ENCODE results near the gene GOLGA7B.

Gene GOLGA7B

DNA sequence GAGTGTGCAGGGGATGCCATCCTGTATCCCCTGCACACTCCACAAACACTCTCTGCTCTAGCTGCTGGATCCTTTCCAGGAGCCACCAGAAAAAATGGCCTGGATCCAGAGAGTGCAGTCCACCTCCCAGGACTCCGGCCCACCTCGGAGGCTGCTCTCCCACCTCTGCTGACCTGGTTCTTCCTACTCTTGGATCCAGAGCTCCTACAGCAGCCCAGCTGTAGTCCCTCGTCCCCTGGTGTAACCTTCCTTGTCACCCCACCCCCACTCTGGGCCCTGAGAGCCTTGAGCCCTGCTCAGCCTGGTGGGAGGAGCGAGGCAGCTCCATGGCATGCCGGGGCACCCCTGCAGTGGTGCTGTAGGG, 54.4 kb downstream of the GOLGA7B start:
- no peak overlapping the region for H3K4me3 ChIP-seq (ENCODE audit: low read depth, low read length)
- H3K9ac ChIP-seq (ENCODE audit: low read depth, low read length): no peak overlapping the region
- no peaks in the 10 kb centered on the region for H3K36me3 ChIP-seq (ENCODE audit: control insufficient read depth, insufficient read depth, low read length)
- no peaks in the 10 kb centered on the region for H3K9me3 ChIP-seq (ENCODE audit: control insufficient read depth, insufficient read depth, low read length)
- H3K4me1 ChIP-seq (ENCODE audit: control insufficient read depth, insufficient read depth, low read length): no peaks in the 10 kb centered on the region
- H3K27me3 ChIP-seq (ENCODE audit: control insufficient read depth, insufficient read depth, low read length): no peaks in the 10 kb centered on the region

DNA sequence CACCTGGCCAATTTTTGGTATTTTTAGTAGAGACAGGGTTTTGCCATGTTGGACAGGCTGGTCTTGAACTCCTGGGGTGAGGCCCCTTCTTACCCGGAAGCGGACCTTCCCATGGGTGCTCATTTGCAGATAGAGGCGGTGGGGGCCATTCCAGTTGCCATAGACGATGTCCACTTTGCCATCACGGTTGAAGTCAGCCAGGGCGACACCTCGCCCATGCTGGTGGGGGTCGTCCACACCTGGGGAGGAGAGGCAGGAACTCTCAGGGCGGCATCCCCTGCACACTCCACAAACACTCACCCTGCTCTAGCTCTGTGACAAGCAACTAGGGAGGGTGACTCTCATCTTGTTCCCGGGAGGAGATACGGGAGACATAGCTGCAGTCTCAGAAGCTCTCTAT, 54.9 kb downstream of the GOLGA7B start:
- Histone ChIP-seq H3K4me1 (ENCODE audit: control insufficient read depth, insufficient read depth, low read length) (no peaks in the 10 kb centered on the region), H3K4me3 (ENCODE audit: low read depth, low read length) (no peak overlapping the region), H3K9me3 (ENCODE audit: control insufficient read depth, insufficient read depth, low read length) (no peaks in the 10 kb centered on the region), H3K27me3 (ENCODE audit: control insufficient read depth, insufficient read depth, low read length) (no peaks in the 10 kb centered on the region), H3K36me3 (ENCODE audit: control insufficient read depth, insufficient read depth, low read length) (no peaks in the 10 kb centered on the region), H3K9ac (ENCODE audit: low read depth, low read length) (no peak overlapping the region)

DNA sequence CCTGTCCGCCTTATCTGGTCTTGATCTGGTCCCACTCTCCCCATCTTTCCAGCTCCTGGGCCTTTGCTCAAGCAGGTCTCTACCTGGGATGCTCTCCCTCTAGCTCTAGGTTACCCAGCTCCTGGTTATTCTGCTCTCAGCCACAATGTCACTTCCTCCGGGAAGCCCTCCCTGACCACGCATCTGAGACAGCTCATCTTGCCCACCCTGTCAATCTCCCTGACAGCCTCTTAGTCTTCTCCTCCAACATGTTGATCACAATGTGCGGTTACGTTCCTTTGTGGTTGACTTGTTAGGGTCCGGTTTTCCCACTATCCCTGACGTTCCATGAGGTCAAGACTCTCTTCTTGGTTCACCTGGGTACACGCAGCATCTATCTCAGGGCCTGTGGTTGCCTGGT, 55.6 kb downstream of the GOLGA7B start:
- H3K4me3 ChIP-seq (ENCODE audit: low read depth, low read length): no peak overlapping the region

DNA sequence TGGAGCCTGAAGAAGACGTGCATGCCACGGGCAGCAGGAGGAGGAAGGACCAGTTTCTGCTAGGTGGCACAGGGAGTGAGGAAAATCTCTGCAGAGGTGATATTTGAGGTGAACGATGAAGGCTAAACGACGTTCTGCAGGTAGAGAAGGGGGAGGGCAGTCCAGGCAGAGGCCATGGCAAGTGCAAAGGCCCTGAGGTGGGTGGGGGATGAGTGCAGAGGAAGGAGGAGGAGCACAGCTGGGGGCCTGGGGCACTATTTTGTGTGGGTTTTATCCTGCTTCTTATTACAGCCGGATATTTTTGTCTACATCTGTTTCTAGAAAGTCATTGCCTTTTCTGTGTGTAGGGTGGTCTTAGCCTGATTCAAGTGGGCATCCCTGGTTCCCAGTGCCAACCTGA, 57.6 kb downstream of the GOLGA7B start:
- H3K4me1 ChIP-seq (ENCODE audit: control insufficient read depth, insufficient read depth, low read length): no peaks in the 10 kb centered on the region
- H3K36me3 ChIP-seq (ENCODE audit: control insufficient read depth, insufficient read depth, low read length): no peaks in the 10 kb centered on the region
- no peak overlapping the region for H3K4me3 ChIP-seq (ENCODE audit: low read depth, low read length)
- no peaks in the 10 kb centered on the region for H3K9me3 ChIP-seq (ENCODE audit: control insufficient read depth, insufficient read depth, low read length)
- no peaks in the 10 kb centered on the region for H3K27me3 ChIP-seq (ENCODE audit: control insufficient read depth, insufficient read depth, low read length)
- H3K9ac ChIP-seq (ENCODE audit: low read depth, low read length): no peak overlapping the region

More for the DNA sequence above, 55.6 kb downstream of the GOLGA7B start:
- H3K9ac ChIP-seq (ENCODE audit: low read depth, low read length): no peak overlapping the region
- H3K27me3 ChIP-seq (ENCODE audit: control insufficient read depth, insufficient read depth, low read length): no peaks in the 10 kb centered on the region
- no peaks in the 10 kb centered on the region for H3K9me3 ChIP-seq (ENCODE audit: control insufficient read depth, insufficient read depth, low read length)
- H3K4me1 ChIP-seq (ENCODE audit: control insufficient read depth, insufficient read depth, low read length): no peaks in the 10 kb centered on the region
- H3K36me3 ChIP-seq (ENCODE audit: control insufficient read depth, insufficient read depth, low read length): no peaks in the 10 kb centered on the region

DNA sequence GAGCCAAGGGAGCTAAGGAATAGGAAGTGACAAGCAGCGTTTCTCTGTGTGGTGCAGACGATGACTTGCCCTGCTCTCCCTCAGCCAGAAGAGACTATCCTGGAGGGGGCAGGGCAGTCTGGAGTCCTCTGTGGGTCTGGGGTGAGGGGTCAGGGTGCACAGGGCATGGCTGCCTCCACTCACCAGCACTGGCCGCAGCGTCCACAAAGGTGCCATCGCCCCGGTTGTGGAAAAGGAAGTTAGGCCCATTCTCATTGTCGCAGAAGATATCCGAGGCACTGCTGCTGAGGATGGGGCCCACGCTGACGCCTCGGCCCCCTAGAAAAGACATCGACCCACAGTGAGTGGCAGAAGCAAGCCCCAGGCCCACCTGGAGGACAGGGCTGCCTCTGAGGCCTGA, 58.2 kb downstream of the GOLGA7B start:
- H3K4me1 ChIP-seq (ENCODE audit: control insufficient read depth, insufficient read depth, low read length): no peaks in the 10 kb centered on the region
- no peaks in the 10 kb centered on the region for H3K9me3 ChIP-seq (ENCODE audit: control insufficient read depth, insufficient read depth, low read length)
- no peaks in the 10 kb centered on the region for H3K36me3 ChIP-seq (ENCODE audit: control insufficient read depth, insufficient read depth, low read length)
- no peaks in the 10 kb centered on the region for H3K27me3 ChIP-seq (ENCODE audit: control insufficient read depth, insufficient read depth, low read length)
- no peak overlapping the region for H3K9ac ChIP-seq (ENCODE audit: low read depth, low read length)
- H3K4me3 ChIP-seq (ENCODE audit: low read depth, low read length): no peak overlapping the region

DNA sequence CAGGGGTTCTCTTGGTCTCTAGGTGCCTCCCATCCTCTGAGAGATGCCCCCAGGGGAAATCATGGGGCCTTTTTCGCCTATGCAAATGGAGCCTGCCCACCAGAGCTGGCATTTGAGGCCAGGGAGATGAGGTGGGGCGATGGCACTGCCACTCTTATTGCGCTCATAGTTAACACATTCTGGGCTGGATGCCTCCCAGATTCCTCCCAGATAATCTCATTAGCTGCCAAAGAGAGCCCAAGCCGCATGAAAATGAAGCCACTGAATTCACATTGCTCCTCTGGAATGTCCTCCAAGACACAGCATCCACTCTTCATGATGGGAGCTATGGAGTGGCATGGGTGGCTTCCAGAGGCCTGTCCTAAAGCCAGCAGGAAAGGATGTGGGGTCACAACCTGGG, 61.0 kb downstream of the GOLGA7B start:
- Histone ChIP-seq H3K9ac (ENCODE audit: low read depth, low read length) (no peak overlapping the region), H3K4me1 (ENCODE audit: control insufficient read depth, insufficient read depth, low read length) (no peaks in the 10 kb centered on the region), H3K27me3 (ENCODE audit: control insufficient read depth, insufficient read depth, low read length) (peaks cover 9% of the 10 kb centered on the region), H3K4me3 (ENCODE audit: low read depth, low read length) (no peak overlapping the region), H3K9me3 (ENCODE audit: control insufficient read depth, insufficient read depth, low read length) (no peaks in the 10 kb centered on the region), H3K36me3 (ENCODE audit: control insufficient read depth, insufficient read depth, low read length) (no peaks in the 10 kb centered on the region)

DNA sequence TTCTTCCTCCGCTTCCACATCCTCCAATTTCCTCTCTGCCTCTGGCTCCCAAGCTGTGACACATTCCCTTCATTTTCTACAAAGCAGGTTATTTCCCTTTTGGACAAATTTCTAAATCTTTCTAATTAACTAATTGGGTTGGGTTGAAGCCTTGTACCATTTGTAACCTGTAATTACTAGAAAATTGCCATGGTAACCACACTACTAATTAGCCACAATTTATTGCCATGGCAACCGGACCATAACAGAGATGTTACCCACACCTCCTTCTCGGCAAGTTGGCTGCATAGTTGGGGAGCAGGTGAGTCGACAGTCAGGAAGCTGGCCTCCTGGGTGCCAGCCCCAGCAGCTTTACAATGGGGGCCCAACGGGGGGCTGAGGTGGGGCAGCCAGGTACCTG, 61.6 kb downstream of the GOLGA7B start:
- H3K27me3 ChIP-seq (ENCODE audit: control insufficient read depth, insufficient read depth, low read length): peaks cover 13% of the 10 kb centered on the region
- H3K4me1 ChIP-seq (ENCODE audit: control insufficient read depth, insufficient read depth, low read length): no peaks in the 10 kb centered on the region
- H3K36me3 ChIP-seq (ENCODE audit: control insufficient read depth, insufficient read depth, low read length): no peaks in the 10 kb centered on the region
- H3K9ac ChIP-seq (ENCODE audit: low read depth, low read length): no peak overlapping the region
- H3K4me3 ChIP-seq (ENCODE audit: low read depth, low read length): no peak overlapping the region
- no peaks in the 10 kb centered on the region for H3K9me3 ChIP-seq (ENCODE audit: control insufficient read depth, insufficient read depth, low read length)

DNA sequence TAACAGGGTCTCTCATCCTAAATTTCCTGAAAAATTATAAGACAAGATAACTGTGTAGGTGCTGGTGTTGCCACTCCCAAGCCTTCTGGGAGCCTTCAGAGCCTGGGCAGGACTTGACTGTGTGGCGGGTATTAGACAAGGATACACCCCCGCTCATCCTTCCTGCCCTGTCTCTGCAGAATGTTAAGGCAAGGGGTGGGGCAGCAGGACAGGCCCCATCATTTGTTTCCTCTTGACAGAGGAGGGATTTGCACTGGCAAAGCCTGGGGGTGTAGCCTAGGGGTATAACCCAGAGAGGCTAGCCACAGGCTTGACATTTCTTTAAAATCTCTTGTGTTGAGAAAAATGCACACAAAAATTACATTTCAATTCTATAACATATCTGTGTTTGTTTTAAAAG, 63.5 kb downstream of the GOLGA7B start:
- Histone ChIP-seq H3K4me1 (ENCODE audit: control insufficient read depth, insufficient read depth, low read length) (no peaks in the 10 kb centered on the region), H3K4me3 (ENCODE audit: low read depth, low read length) (no peak overlapping the region), H3K9me3 (ENCODE audit: control insufficient read depth, insufficient read depth, low read length) (no peaks in the 10 kb centered on the region), H3K36me3 (ENCODE audit: control insufficient read depth, insufficient read depth, low read length) (no peaks in the 10 kb centered on the region), H3K27me3 (ENCODE audit: control insufficient read depth, insufficient read depth, low read length) (peaks cover 23% of the 10 kb centered on the region), H3K9ac (ENCODE audit: low read depth, low read length) (no peak overlapping the region)

DNA sequence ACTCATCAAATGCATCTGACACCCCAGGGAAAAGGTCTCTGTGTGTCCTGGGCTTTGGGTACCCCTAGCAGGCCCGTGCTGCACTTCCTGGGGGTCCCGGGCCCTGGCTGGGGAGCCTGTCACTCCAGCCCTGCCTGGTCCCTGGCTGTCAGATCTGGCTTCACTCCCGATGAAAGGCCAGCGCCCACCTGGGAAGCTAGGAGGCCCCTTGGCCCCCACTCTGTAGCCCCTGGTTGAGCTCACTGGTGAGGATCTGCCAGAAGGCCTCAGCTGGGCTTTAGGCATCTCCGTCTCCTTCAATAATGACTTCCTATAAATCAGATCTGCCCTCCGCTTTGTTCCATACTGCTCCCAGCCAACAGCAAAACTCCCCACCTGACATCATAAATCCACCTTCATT, 64.0 kb downstream of the GOLGA7B start:
- Histone ChIP-seq H3K27me3 (ENCODE audit: control insufficient read depth, insufficient read depth, low read length) (peaks cover 23% of the 10 kb centered on the region), H3K36me3 (ENCODE audit: control insufficient read depth, insufficient read depth, low read length) (no peaks in the 10 kb centered on the region), H3K9ac (ENCODE audit: low read depth, low read length) (no peak overlapping the region), H3K4me1 (ENCODE audit: control insufficient read depth, insufficient read depth, low read length) (no peaks in the 10 kb centered on the region), H3K4me3 (ENCODE audit: low read depth, low read length) (no peak overlapping the region), H3K9me3 (ENCODE audit: control insufficient read depth, insufficient read depth, low read length) (no peaks in the 10 kb centered on the region)

DNA sequence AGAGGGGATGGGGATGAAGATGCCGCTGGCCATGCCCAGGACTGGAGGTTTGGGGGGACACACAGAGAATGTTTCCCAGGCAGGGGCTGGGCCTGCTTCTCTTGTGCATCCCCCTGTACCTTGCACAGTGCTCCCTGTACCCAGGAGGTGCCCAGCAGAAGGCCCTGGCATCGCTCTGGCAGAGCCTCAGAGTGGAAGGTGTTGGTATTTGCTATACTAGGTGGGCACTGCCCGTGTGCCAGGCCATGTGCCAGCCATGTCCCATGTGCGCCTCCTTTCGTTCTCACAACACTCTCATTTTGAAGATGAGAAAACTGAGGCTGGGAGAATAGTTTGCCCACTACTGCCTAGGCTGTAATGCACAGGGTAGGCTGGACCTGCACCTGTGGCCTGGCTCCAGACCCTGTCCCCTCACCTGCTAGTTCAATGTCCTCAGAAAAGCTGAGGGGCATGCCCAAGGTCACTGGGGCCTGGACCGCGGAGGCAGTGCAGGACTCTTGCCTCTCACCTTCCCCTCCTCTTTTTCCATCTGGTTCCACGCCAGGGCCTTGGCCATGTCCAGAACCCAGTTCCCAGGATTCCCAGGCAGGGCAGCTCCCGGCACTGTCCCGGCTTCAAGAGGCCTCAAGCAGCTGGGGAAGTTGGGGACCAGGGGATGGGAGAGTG, 64.7 kb downstream of the GOLGA7B start:
- Histone ChIP-seq H3K4me3 (ENCODE audit: low read depth, low read length) (no peak overlapping the region), H3K9ac (ENCODE audit: low read depth, low read length) (no peak overlapping the region), H3K9me3 (ENCODE audit: control insufficient read depth, insufficient read depth, low read length) (no peaks in the 10 kb centered on the region), H3K4me1 (ENCODE audit: control insufficient read depth, insufficient read depth, low read length) (no peaks in the 10 kb centered on the region), H3K27me3 (ENCODE audit: control insufficient read depth, insufficient read depth, low read length) (peaks cover 23% of the 10 kb centered on the region), H3K36me3 (ENCODE audit: control insufficient read depth, insufficient read depth, low read length) (no peaks in the 10 kb centered on the region)

DNA sequence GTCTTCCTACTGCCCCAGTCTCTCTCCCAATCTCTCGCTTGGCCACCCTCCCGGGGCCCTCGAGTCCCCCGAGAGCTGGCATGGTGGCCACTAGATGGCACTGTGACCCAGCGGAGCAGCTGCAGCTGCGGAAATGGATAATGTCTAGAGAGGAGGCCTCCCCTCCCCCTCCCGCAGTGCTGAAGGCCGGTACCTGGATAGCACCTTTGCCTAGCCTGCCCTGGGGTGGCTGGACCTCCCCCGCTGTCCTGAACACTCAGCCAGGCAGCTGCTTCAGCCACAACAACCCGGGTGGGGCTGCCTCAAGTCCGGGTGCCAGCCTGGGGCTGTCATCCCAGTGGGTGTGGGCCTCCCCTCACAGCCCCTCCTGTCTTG, 65.2 kb downstream of the GOLGA7B start:
- H3K4me3 ChIP-seq (ENCODE audit: low read depth, low read length): no peak overlapping the region
- no peaks in the 10 kb centered on the region for H3K4me1 ChIP-seq (ENCODE audit: control insufficient read depth, insufficient read depth, low read length)
- no peaks in the 10 kb centered on the region for H3K9me3 ChIP-seq (ENCODE audit: control insufficient read depth, insufficient read depth, low read length)
- peaks cover 23% of the 10 kb centered on the region for H3K27me3 ChIP-seq (ENCODE audit: control insufficient read depth, insufficient read depth, low read length)
- H3K9ac ChIP-seq (ENCODE audit: low read depth, low read length): no peak overlapping the region
- H3K36me3 ChIP-seq (ENCODE audit: control insufficient read depth, insufficient read depth, low read length): no peaks in the 10 kb centered on the region

DNA sequence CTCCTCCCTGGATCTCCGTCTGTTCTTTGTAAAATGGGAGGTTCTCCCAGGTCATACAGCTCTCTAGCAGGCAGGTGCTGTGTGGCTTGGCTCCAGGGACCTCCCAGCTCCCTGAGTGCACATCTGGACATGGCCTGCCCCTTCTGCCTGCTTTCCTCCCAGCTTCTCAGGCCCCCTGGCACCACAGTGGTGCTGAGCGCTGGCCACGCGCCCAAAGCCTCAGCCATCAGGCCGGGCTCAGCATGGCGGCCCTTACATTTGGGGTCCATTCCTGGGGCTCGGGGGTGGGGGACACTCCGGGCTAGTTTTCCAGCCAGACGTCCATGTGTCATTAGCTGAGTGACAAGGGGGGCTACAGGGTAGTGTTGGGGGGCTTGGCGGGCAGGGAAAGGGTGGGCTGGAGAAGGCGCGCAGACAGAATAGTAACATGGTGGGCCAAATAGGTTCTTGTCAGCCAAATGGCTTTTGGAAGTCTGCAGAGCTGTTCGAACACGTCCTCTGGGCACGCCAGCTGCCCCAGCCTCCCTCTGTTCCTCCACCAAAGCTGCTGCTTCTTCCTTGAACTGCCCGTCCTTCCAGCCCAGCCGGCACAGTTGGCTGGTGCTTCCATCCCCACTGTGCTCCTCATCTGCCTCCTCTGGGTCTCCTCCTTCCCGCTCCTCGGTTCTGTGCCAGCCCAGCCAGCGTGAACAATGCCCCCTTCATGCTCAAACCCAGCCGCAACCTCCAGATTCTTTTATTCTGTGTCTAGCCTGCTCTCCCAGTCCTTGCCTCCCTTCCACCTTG, 65.9 kb downstream of the GOLGA7B start:
- Histone ChIP-seq H3K4me3 (ENCODE audit: low read depth, low read length) (no peak overlapping the region), H3K27me3 (ENCODE audit: control insufficient read depth, insufficient read depth, low read length) (peaks cover 23% of the 10 kb centered on the region), H3K9me3 (ENCODE audit: control insufficient read depth, insufficient read depth, low read length) (no peaks in the 10 kb centered on the region), H3K4me1 (ENCODE audit: control insufficient read depth, insufficient read depth, low read length) (no peaks in the 10 kb centered on the region), H3K36me3 (ENCODE audit: control insufficient read depth, insufficient read depth, low read length) (no peaks in the 10 kb centered on the region), H3K9ac (ENCODE audit: low read depth, low read length) (no peak overlapping the region)
